ENCODE measurements around the gene COX5B. TPM values are rescaled to one million over a fixed set of nuclear protein-coding genes. Genes with fewer than 3 reads are reported as not detected.
A peak's percentile ranks its signal among the peaks of the same experiment; 100 is the strongest.

COX5B gene
- total RNA-seq, 1 experiment from 2014 or later = 1,015 TPM

DNA sequence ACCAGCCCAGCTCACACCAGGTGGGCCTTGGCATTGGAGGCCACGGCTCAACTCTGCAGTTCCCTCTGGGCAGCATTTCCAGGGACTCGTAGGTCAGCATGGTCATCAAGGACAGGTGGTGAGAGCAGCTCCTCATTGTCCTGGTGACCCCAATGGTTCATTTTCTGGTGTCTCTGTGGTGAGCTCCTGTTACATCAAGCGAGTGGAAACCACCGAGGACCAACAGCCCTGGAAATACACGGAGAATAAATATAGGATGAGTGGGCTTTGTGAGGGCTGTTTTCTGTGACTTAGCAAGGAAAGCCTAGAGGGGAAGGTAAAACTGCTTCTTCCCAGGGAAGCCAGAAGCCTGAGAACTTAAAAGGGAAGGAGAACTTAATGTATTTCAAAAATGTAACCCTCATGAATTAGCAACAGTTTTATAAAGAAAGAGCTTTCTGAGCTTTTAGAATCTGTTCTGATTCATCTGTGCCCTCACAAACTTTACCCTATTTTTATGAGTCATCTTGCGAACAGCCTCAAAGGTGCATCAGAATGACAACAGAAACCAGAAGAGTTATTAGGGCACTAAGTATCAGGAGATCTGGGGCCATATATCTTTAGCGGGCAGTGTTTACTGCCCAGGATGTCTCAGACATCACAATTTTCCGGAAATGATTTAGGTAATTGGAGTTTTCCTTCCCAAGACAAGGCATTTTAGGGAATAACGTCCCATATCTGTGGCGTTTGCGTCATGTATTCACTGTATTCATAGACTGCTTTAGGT, 42.4 kb downstream of the COX5B start:
- Histone ChIP-seq H3K36me3 (ENCODE audit: low read depth, low read length) (no peaks in the 10 kb centered on the region), H3K4me3 (ENCODE audit: low read length) (no peak overlapping the region), H3F3A (ENCODE audit: low read length, unreplicated experiment) (no peaks in the 10 kb centered on the region), H3K4me2 (ENCODE audit: low read length) (peak overlapping the region; percentile 55), H3K4me1 (ENCODE audit: insufficient read depth, low read length) (peaks cover 12% of the 10 kb centered on the region), H3K9me3 (ENCODE audit: low read length) (0 out of 2 replicates have a peak, but pooled peaks cover 2% of the 10 kb centered on the region), H4K20me1 (ENCODE audit: low read length) (no peaks in the 10 kb centered on the region), H3K27ac (ENCODE audit: low read length) (peak overlapping the region; percentile 27), H2AFZ (ENCODE audit: low read length) (peak overlapping the region; percentile 0; the same call in 1 of the 2 replicates), H3K27me3 (ENCODE audit: low read length) (no peaks in the 10 kb centered on the region), H3K79me2 (ENCODE audit: low read length) (no peaks in the 10 kb centered on the region), H3K9ac (ENCODE audit: low read length) (no peak overlapping the region), H3K9me2 (replicated peaks; ENCODE audit: low read length) (no peaks in the 10 kb centered on the region)
- TF ChIP-seq EZH2 (IDR thresholded peaks at IDR 0.05; ENCODE audit: low read length, unreplicated experiment) = no peak
- TF ChIP-seq EZH2phosphoT487 (IDR thresholded peaks at IDR 0.05; ENCODE audit: borderline replicate concordance, low read length) = no peak
- TF ChIP-seq, protein P1, sequence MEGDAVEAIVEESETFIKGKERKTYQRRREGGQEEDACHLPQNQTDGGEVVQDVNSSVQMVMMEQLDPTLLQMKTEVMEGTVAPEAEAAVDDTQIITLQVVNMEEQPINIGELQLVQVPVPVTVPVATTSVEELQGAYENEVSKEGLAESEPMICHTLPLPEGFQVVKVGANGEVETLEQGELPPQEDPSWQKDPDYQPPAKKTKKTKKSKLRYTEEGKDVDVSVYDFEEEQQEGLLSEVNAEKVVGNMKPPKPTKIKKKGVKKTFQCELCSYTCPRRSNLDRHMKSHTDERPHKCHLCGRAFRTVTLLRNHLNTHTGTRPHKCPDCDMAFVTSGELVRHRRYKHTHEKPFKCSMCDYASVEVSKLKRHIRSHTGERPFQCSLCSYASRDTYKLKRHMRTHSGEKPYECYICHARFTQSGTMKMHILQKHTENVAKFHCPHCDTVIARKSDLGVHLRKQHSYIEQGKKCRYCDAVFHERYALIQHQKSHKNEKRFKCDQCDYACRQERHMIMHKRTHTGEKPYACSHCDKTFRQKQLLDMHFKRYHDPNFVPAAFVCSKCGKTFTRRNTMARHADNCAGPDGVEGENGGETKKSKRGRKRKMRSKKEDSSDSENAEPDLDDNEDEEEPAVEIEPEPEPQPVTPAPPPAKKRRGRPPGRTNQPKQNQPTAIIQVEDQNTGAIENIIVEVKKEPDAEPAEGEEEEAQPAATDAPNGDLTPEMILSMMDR (conservative IDR thresholded peaks at IDR 0.05; ENCODE audit: low read depth, low read length) = no peak
- intact Hi-C loops (cut with micrococcal nuclease) = no loop called here
- ATAC-seq (peak; percentile 98), DNase-seq (peak; percentile 71)
- ChIA-PET POLR2A (ENCODE audit: unreplicated experiment) (interaction anchor here (0.6 to 0.7 kb wide), 3 partner anchors 15 to 820 kb away, joined by 3 to 4 read pairs (median 4); partner anchors contain the start of gene COX5B), CTCF (interaction anchor here (0.6 kb wide), 1 partner anchor 53 kb away, joined by 3 read pairs; no protein-coding TSS in a partner anchor)
- no TSS peak for BruUV-seq (replicated peaks)

DNA sequence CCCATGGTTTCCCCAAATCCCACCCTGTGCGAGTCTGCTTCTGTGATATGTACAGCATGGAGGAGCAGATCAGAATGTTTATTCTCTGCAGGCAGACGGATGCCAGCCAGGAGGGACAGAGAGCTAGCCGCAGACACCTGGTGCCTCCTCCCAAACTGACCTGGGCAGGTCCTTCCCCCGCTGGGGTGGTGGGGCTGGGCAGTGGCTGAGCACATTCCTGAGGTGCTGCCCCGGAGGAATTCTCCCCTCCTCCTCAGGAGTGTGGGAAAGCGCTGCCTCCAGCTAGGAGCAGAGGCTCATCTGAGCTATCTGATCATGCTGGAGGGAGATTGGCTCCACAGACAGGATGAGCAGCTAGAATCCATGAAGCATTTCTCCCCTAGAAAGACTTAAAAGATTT, 45.3 kb downstream of the COX5B start:
- POLR2A ChIA-PET (ENCODE audit: unreplicated experiment) = no interaction called here
- TF ChIP-seq EZH2 (IDR thresholded peaks at IDR 0.05; ENCODE audit: low read length, unreplicated experiment) = no peak
- TF ChIP-seq, protein P1 (conservative IDR thresholded peaks at IDR 0.05; ENCODE audit: low read depth, low read length) = no peak
- TF ChIP-seq EZH2phosphoT487 (IDR thresholded peaks at IDR 0.05; ENCODE audit: borderline replicate concordance, low read length) = no peak
- no peak overlapping the region for H3K4me2 ChIP-seq (ENCODE audit: low read length)

DNA sequence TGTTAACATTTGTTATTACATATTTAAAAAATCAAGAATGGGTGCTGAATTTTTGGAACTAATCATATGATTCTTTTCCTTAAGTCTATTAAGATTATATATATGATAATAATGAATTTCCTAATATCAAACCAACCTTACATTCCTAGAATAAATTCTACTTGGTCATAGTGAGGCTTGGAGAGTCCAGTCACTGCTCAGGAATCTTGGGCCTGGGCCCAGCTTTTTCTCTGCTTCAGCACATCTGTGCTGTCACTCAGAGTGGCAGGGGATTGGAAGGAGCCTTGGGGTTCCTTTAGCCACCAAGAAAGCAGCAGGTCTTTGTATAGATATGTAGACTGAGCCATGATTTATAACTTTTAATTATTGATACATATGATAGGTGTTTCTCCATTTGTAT, 47.6 kb downstream of the COX5B start:
- H3K9me3 ChIP-seq (ENCODE audit: low read length) = 0 out of 2 replicates have a peak, but pooled peaks cover 3% of the 10 kb centered on the region
- H3K4me1 ChIP-seq (ENCODE audit: insufficient read depth, low read length) = peaks cover 12% of the 10 kb centered on the region
- no peaks in the 10 kb centered on the region for H3F3A ChIP-seq (ENCODE audit: low read length, unreplicated experiment)
- ATAC-seq = no peak
- H3K4me3 ChIP-seq (ENCODE audit: low read length) = no peak overlapping the region
- no peaks in the 10 kb centered on the region for H4K20me1 ChIP-seq (ENCODE audit: low read length)
- no peaks in the 10 kb centered on the region for H3K9me2 ChIP-seq (replicated peaks; ENCODE audit: low read length)
- H3K36me3 ChIP-seq (ENCODE audit: low read depth, low read length) = no peaks in the 10 kb centered on the region
- BruUV-seq (replicated peaks) = no TSS peak
- H3K4me2 ChIP-seq (ENCODE audit: low read length) = no peak overlapping the region
- no peaks in the 10 kb centered on the region for H3K79me2 ChIP-seq (ENCODE audit: low read length)
- no peak for TF ChIP-seq EZH2 (IDR thresholded peaks at IDR 0.05; ENCODE audit: low read length, unreplicated experiment)
- TF ChIP-seq EZH2phosphoT487 (IDR thresholded peaks at IDR 0.05; ENCODE audit: borderline replicate concordance, low read length) = no peak
- TF ChIP-seq, protein P1 (conservative IDR thresholded peaks at IDR 0.05; ENCODE audit: low read depth, low read length) = no peak
- no peak overlapping the region for H3K27ac ChIP-seq (ENCODE audit: low read length)
- CTCF ChIA-PET = no interaction called here
- POLR2A ChIA-PET (ENCODE audit: unreplicated experiment) = no interaction called here
- no peak overlapping the region for H3K9ac ChIP-seq (ENCODE audit: low read length)
- H3K27me3 ChIP-seq (ENCODE audit: low read length) = no peaks in the 10 kb centered on the region
- H2AFZ ChIP-seq (ENCODE audit: low read length) = no peak overlapping the region
- intact Hi-C loops (cut with micrococcal nuclease) = no loop called here
- peak; percentile 53 for DNase-seq

More for the DNA sequence above, 45.3 kb downstream of the COX5B start:
- no peaks in the 10 kb centered on the region for H3K79me2 ChIP-seq (ENCODE audit: low read length)
- H3K27ac ChIP-seq (ENCODE audit: low read length) = no peak overlapping the region
- no peaks in the 10 kb centered on the region for H3F3A ChIP-seq (ENCODE audit: low read length, unreplicated experiment)
- DNase-seq (no peak), ATAC-seq (no peak)
- no peaks in the 10 kb centered on the region for H4K20me1 ChIP-seq (ENCODE audit: low read length)
- 0 out of 2 replicates have a peak, but pooled peaks cover 3% of the 10 kb centered on the region for H3K9me3 ChIP-seq (ENCODE audit: low read length)
- no peak overlapping the region for H3K9ac ChIP-seq (ENCODE audit: low read length)
- no peak overlapping the region for H2AFZ ChIP-seq (ENCODE audit: low read length)
- CTCF ChIA-PET = no interaction called here
- no peaks in the 10 kb centered on the region for H3K9me2 ChIP-seq (replicated peaks; ENCODE audit: low read length)
- intact Hi-C loops (cut with micrococcal nuclease) = no loop called here
- H3K36me3 ChIP-seq (ENCODE audit: low read depth, low read length) = no peaks in the 10 kb centered on the region
- peaks cover 12% of the 10 kb centered on the region for H3K4me1 ChIP-seq (ENCODE audit: insufficient read depth, low read length)
- no peak overlapping the region for H3K4me3 ChIP-seq (ENCODE audit: low read length)
- H3K27me3 ChIP-seq (ENCODE audit: low read length) = no peaks in the 10 kb centered on the region
- BruUV-seq (replicated peaks) = no TSS peak

Measured in PC-3 (cell line).